Activated T-cell treated with anti-CD3 and anti-CD28 coated beads, Interleukin-2, amount 50 U/mL, for 1 hour (primary cell): ENCODE data around the gene SEC23B.
A peak's percentile ranks its signal among the peaks of the same experiment; 100 is the strongest.
"Not testable (repeated sequence)": the region's sequence is repeated elsewhere in the genome, so short reads cannot be mapped to it uniquely, and the experiment has no call there.

Experiments used
- DNase-seq: peaks from one replicate; pipeline ENCODE4 v3.0.0-alpha.2; 2020

SEC23B gene

GRCh38 chr20:18507218-18508191 is at the start of gene SEC23B:
Gene SEC23B (plus strand): TSS chr20:18507940. CDS start chr20:18510836, 2,896 bp downstream.
- peak; percentile 96 for DNase-seq

- no peak for DNase-seq
Observed at GRCh38 chr20:18465536-18466200, 42.1 kb upstream of the SEC23B start.

- no peak for DNase-seq
Observed at GRCh38 chr20:18466574-18466893, 41.2 kb upstream of the SEC23B start.

GRCh38 chr20:18466894-18467730 is 40.6 kb upstream of the SEC23B start, which contains the start of the genes DZANK1 and POLR3F:
Gene DZANK1 (minus strand): TSS chr20:18467030. CDS start chr20:18465358, 1,672 bp downstream.
Gene POLR3F (plus strand): TSS chr20:18467390. CDS start chr20:18467507, 117 bp downstream.
- DNase-seq, result peak; percentile 92

GRCh38 chr20:18477218-18477617 is 30.5 kb upstream of the SEC23B start:
- no peak for DNase-seq

- no peak for DNase-seq
Observed at GRCh38 chr20:18477821-18478220, 29.9 kb upstream of the SEC23B start.

- no peak for DNase-seq
Observed at GRCh38 chr20:18481596-18481995, 26.1 kb upstream of the SEC23B start.

GRCh38 chr20:18488301-18488700 is 19.4 kb upstream of the SEC23B start:
- no peak for DNase-seq

GRCh38 chr20:18496042-18496441 is 11.7 kb upstream of the SEC23B start:
- no peak for DNase-seq

- DNase-seq, result peak; percentile 78
Observed at GRCh38 chr20:18496740-18497592, 10.8 kb upstream of the SEC23B start, which contains the start of gene RBBP9. Gene RBBP9 (minus strand): TSS chr20:18497225. CDS start chr20:18497167, 58 bp downstream.

GRCh38 chr20:18497603-18498002 is 10.1 kb upstream of the SEC23B start:
- DNase-seq, result no peak

GRCh38 chr20:18501672-18502071 is 6.1 kb upstream of the SEC23B start:
- not testable (repeated sequence) for DNase-seq

GRCh38 chr20:18504479-18505060 is 3.2 kb upstream of the SEC23B start:
- DNase-seq, result no peak

GRCh38 chr20:18506744-18507143 is 996 bp upstream of the SEC23B start:
- no peak for DNase-seq

GRCh38 chr20:18511571-18511970 is 3.8 kb downstream of the SEC23B start:
- DNase-seq, result no peak

GRCh38 chr20:18513208-18513607 is 5.5 kb downstream of the SEC23B start:
- DNase-seq, result no peak

- no peak for DNase-seq
Observed at GRCh38 chr20:18514127-18514526, 6.4 kb downstream of the SEC23B start.

- DNase-seq, result no peak
Observed at GRCh38 chr20:18515973-18516372, 8.2 kb downstream of the SEC23B start.

- not testable (repeated sequence) for DNase-seq
Observed at GRCh38 chr20:18522066-18522465, 14.3 kb downstream of the SEC23B start.

- no peak for DNase-seq
Observed at GRCh38 chr20:18523066-18523465, 15.3 kb downstream of the SEC23B start.

- no peak for DNase-seq
Observed at GRCh38 chr20:18524646-18525045, 16.9 kb downstream of the SEC23B start.
